GM18502 (cell line): ENCODE measurements around the gene RFC4.
"Not testable (repeated sequence)": the region's sequence is repeated elsewhere in the genome, so short reads cannot be mapped to it uniquely, and the experiment has no call there.

Source experiments
- ATAC-seq: cut with Tn5 transposase; IDR thresholded peaks from one replicate; pipeline ENCODE4 v1.9.1; 2021; ENCODE audit warnings: mild to moderate bottlenecking; ENCODE audit not compliant: unreplicated experiment, poor library complexity

RFC4 gene

DNA sequence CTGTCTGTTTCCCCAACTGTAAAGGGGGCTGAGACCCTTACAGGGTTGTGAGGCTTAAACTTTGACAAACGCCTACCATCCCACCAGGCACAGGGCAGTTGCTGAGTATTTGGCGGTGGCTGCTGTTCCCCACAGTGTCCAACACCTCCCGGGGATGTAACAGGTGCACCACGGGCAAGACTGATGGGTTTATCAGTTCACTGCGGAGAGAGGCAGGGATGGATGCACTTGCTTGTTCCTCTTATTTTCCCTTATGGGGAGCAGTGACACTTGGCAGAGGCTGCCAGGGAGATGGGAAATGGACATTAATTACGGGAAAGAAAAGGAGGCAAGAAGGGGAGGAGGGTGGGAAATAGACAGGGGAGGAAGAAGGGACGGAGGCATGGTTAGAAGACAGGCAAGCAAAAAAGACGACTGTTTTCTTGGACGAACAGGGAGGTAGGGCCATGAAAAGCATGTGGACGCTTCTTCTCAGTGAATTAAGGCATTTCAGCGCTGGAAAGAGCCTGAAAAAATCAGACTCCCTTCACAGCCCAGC is 19.7 kb upstream of the RFC4 start:
- no peak for ATAC-seq

DNA sequence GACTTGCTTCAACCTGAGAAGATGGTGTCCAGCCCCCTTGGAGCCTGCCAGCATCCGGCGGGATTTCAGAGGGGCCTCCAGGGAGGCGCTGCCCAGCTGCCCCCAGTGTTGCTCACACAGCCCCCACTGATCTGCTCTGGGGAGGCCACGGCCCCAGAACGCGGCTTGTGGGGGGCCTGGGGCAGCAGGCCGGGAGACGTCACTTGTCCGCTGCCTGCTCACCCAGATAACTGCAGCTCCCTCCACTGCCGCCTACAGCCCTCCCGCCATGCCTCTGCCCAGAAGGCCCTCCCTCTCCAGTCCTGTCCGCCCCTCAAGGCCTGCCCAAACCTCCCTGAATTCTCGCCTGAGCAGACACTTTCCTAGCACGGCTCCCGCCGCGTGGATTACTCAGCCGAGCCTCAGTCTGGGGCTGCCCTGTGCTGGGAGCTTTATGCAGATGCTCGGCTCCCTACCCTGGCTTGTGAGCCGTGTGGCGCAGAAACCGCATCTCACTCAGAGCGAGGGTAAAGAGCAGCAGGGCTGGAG is 19.1 kb upstream of the RFC4 start:
- no peak for ATAC-seq

DNA sequence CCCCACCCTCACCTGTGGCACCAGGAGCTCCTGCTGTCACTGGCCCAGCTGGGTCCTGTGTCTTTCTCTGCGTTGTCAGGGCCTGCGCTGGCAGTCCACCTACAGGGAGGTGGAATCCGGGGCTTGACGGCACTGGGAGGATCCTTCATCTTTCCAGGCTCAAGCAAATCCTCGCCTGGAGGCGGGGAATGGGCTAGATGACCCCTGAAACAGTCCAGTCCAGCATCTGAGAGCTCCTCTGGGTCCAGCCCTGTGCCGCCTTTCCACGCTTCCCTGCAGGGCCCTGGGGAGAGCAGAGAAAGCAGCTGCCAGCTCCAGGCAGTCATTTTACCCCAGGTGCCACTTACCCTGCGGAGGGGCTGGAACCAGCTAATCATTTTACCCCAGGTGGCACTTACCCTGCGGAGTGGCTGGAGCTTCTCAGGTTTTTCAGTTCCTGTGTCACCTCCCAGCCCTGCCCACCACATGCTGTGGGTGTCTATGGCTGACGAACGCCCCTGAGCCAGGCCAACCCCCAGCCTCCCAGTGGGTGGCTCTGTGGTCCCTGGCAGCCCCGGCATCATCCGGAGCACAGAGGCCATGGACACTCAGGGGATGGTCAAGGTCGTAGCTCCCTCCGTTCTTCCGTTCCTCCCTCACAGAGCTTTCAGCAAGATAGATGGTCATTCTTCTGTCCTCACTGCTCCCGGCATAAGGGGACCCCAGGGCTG is 18.3 kb upstream of the RFC4 start:
- no peak for ATAC-seq

DNA sequence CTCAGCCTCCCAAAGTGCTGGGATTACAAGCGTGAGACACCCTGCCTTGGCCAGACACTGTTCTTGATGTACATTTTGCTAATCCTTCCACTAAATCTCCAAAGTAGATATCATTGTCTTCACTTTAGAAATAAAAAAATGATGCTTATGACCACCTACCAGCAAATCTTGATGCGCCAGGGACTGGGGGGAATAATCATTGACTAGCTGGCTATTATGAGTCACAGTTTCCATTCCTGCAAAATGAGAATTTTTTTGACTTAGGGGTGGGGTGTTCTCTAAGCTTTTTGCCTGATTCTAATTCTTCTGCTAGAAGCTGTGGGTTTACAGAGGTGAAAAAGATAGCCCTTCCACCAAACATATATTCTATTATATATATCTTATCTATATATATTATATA is 17.1 kb upstream of the RFC4 start:
- ATAC-seq = no peak

GRCh38 chr3:186822388-186822759 is 16.1 kb upstream of the RFC4 start:
- not testable (repeated sequence) for ATAC-seq

GRCh38 chr3:186821429-186822387 is 15.4 kb upstream of the RFC4 start:
- ATAC-seq = no peak

GRCh38 chr3:186818956-186819355 is 12.7 kb upstream of the RFC4 start:
- ATAC-seq = no peak

- no peak for ATAC-seq
These were observed 12.2 kb upstream of the RFC4 start for GRCh38 chr3:186818516-186818915.

DNA sequence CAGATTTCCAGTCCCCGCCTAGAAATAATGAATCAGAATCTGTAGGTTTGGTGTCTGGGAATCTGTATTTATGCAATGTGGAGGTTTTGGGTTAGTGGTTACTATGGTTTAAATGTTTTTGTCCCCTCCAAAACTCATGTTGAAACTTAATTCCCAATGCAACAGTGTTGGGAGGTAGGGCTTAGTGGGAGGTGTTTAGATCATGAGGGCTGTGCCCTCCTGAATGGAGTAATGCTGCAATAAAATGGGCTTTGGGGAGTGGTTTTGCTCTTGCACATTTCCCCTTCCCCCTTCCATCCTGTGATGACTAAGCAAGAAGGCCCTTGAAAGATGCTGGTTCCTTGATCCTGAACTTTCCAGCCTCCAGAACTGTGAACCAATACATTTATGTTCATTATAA is 9.2 kb upstream of the RFC4 start:
- no peak for ATAC-seq

DNA sequence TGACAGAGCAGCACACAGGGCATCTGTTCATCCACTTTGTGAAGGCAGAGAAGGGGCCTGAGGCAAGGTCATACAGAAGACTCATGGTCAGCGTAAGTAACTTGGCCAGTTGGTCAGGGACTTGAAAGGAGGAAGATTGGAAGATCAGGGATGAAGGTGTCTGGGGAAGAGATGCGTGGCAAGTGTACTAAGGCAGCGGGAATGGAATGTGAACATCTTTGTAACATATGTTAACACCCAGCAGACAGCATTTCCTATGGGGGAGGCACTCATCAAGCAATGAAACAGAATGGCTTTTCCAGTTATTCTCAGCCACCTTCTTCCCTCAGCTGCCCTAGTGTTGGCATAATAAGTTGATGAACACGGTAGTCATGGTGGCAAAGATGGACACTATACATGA is 7.8 kb upstream of the RFC4 start:
- ATAC-seq = no peak

DNA sequence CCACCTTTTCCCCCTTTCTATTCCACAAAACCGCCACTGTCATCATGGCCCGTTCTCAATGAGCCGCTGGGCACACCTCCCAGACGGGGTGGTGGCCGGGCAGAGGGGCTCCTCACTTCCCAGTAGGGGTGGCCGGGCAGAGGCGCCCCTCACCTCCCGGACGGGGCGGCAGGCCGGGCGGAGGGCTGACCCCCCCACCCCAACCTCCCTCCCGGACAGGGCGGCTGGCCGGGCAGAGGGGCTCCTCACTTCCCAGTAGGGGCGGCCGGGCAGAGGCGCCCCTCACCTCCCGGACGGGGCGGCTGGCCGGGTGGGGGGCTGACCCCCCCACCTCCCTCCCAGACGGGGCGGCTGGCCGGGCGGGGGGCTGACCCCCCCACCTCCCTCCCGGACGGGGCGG is 5.0 kb upstream of the RFC4 start:
- ATAC-seq = not testable (repeated sequence)

DNA sequence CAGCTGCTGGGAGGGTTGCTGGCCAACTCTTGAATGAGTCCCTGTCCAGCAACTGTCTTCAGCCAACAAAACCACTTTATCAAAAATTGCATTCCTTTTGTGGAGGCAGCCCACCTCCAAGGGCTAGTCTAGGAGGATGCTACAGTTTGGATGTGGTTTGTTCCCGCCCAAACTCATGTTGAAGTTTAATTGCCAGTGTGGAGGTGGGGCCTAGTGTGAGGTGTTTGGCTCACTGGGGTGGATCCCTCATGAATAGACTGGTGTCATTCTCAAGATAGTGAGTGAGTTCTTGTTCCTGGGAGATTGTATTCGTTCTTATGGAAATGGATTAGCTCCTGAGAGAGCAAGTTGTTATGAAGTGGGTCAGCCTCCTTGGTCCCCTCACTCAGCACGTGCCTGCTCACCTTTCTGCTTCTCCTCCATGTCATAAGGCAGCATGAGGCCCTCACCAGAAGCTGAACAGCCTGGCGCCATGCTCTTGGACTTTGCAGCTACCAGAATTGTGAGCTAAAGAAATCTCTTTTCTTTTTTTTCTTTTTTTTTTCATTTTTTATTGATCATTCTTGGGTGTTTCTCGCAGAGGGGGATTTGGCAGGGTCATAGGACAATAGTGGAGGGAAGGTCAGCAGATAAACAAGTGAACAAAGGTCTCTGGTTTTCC is 4.2 kb upstream of the RFC4 start:
- ATAC-seq = no peak

DNA sequence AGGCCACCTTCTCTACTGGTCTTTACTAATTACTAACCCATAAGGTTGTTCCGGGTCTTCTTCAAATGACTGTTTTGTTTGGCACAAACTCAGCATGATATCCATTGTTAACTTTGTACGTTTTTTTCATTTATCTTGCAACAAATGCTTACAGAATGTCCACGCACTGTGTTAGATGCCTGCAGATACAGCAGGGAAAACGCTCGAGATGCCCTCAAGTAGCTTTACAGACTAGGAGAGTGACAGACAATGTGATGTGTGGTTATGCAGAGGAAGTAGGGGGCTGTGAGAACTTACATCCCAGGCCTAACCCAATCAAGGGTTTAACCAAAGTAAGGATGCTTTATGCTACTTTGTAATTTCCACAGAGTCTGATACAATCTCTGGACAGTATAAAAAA is 949 bp upstream of the RFC4 start:
- no peak for ATAC-seq

GRCh38 chr3:186803447-186803846 is 2.8 kb downstream of the RFC4 start:
- not testable (repeated sequence) for ATAC-seq

GRCh38 chr3:186802701-186803100 is 3.6 kb downstream of the RFC4 start:
- ATAC-seq = no peak

- ATAC-seq = no peak
These were observed 6.0 kb downstream of the RFC4 start for GRCh38 chr3:186800285-186800684.

DNA sequence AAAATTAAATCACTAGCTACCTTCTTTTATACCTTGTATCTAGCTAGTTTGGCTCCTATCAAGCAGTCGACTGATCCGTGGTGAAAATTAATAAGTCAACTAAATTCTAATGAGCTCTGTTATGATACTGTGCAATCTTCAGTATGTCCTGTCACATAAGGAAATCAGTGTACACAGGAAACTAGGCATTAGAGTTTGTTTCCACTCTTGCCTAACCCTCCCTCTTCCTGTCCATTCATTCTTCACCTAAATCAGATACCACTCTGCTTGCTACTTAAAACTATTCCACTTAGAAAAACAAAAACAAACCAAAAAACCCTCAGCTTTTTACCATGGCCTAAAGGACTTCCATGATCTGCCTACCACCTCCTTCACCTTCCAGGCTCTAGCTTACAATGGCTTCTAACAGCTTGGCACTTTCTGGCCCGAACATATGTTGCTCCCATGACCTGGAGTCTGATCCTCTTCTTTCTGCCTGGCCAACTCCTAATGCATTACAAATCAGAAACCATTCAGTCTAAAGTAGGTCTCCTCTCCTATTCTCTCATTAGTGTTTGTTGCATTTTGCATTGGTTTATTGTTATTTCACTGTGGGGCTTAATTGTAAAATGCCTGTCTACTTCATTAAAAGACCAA is 7.9 kb downstream of the RFC4 start:
- no peak for ATAC-seq

- ATAC-seq = no peak
These were observed 15.9 kb downstream of the RFC4 start for GRCh38 chr3:186790261-186790981.

- ATAC-seq = no peak
These were observed 16.6 kb downstream of the RFC4 start for GRCh38 chr3:186789554-186790260.
